Breast epithelium (tissue), 3 donors: ENCODE measurements around the gene CABP7.

ENCODE experiments used
- CTCF ChIP-seq, 3 donors: fragments of 450-650 bp; IDR thresholded peaks; one replicate each; pipeline ENCODE4 v1.5.1; 2016 to 2017; ENCODE audit warnings: antibody characterized with exemption in 3 of 3, mild to moderate bottlenecking in 3 of 3, moderate library complexity in 3 of 3
- POLR2AphosphoS5 ChIP-seq, 3 donors: sonication (generic); formaldehyde crosslinking; IDR thresholded peaks; one replicate each; pipeline ENCODE4 v1.6.1; 2017; ENCODE audit warnings: antibody characterized with exemption in 3 of 3

- TF ChIP-seq CTCF (IDR thresholded peaks at IDR 0.05) (no peak), POLR2AphosphoS5 (IDR thresholded peaks at IDR 0.05) (no peak)
Measured at GRCh38 chr22:29762263-29762662, 42.5 kb downstream of the CABP7 start.
